GM18873 (cell line): ENCODE results near the gene ARL5C.
A peak's percentile ranks its signal among the peaks of the same experiment; 100 is the strongest.
"Not testable (repeated sequence)": the region's sequence is repeated elsewhere in the genome, so short reads cannot be mapped to it uniquely, and the experiment has no call there.

Experiments used
- ATAC-seq: cut with Tn5 transposase; IDR thresholded peaks from one replicate; pipeline ENCODE4 v1.9.1; 2021; ENCODE audit warnings: mild to moderate bottlenecking, moderate library complexity, moderate number of reproducible peaks; ENCODE audit not compliant: unreplicated experiment, low FRiP score

The ARL5C gene

DNA sequence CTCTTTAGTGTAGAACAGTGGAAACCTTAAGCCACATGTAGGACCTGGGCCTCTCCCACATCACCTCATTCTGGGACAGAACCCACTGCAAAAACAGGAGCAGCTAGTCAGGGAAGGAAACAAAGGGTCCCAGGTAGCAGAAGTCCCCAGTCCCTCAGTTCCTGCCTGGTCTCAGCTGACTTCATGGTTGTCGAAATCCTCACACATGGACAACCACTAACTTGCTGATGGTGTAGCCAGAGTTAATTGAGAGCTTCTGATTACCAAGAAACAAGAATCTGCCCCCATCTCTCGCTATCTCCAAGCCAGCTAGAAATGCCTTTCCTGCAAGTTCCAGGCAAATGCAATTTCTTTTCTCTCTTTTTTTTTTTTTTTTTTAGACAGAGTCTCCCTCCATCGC is 3.6 kb upstream of the ARL5C start:
- ATAC-seq: no peak

GRCh38 chr17:39169101-39169500 is 3.1 kb upstream of the ARL5C start:
- no peak for ATAC-seq

DNA sequence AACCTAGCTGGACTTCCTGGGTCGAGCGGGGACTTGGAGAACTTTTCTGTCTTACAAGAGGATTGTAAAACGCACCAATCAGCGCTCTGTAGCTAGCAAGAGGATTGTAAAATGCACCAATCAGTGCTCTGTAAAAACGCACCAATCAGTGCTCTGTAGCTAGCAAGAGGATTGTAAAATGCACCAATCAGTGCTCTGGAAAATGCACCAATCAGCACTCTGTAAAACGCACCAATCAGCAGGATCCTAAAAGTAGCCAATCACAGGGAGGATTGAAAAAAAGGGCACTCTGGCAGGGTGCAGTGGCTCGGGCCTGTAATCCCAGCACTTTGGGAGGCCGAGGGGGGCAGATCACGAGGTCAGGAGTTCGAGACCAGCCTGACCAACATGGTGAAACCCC is 2.5 kb upstream of the ARL5C start:
- not testable (repeated sequence) for ATAC-seq

DNA sequence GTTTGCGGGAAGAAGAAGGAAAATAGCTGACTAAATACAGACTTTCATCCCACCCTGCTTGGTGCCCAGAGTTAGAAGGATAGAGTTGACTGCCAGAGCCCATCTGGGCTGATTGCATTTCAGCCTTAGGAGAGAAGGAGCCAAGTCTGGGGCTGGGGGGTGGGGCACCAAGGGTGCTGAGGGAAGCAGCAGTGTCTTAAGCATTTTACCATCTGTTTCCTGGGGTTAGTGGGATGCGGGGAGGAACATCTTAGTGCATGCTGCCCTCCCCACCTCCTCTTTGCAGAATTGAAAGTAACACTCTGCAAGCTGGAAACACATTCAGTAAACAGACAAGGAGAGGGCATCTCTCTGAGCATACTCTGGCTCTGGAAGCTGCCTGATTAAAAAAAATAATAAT is 1.5 kb upstream of the ARL5C start:
- ATAC-seq: no peak

- no peak for ATAC-seq
These were observed 725 bp upstream of the ARL5C start for GRCh38 chr17:39166437-39167335.

GRCh38 chr17:39165178-39165840 is 652 bp downstream of the ARL5C start:
- no peak for ATAC-seq

DNA sequence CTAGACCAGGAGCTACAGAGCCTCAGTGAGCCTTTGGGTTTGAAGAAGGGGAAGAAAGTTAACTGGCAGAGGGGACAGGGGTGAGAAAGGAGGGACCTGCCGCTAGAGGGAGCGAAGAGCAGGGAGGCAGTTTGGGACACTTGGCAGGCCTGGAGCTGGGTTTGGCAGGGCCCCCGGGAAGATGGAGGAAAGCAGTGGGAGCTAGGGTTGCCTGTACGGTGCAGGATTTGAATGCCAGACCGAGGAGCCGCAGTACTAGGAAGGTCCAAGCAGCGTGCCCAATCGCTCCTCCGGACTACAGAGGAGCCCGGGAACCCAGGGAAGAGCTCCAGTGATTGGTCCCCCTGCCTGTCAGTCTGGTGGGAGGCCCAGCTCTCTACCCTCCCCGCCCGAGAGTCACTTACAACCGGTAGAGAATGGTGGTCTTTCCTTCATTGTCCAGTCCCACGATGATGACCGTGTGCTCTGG is 1.3 kb downstream of the ARL5C start:
- no peak for ATAC-seq

GRCh38 chr17:39161962-39162361 is 4.0 kb downstream of the ARL5C start:
- ATAC-seq: no peak

DNA sequence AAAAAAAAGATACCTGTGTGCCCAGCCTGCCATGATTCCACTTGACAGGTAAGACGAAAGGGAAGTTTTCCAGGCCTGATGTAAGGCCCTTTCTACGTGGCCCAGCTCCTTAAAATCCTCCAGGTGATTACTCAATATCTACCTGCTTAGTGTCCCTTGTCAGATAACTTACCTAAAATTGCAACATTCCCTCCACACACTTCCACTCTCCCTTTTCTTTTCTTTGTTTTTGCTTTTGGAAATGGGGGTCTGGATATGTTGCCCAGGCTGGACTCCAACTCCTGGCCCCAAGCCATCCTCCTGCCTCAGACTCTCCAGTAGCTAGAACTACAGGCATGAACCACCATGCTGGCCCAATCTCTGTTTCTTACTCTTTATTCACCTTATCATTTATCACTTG is 7.3 kb downstream of the ARL5C start:
- no peak for ATAC-seq

DNA sequence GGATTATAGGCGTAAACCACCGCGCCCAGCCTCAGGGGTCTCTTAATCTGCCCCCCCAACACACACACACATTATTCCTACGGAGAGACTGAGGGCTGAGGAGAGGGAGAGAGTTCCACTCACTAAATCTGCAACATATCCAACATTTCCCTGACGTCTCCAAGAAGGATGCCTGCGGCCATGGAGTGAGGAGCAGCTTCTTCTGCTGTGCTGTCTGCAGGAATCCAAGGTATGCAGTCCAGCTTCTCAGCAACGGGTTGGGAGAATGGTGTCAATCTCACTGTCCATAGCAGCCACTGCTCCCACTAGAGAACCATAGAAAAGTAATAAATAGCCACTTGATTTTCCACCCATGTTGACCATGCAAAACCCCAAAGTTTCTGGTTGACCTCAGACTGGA is 9.5 kb downstream of the ARL5C start:
- no peak for ATAC-seq

GRCh38 chr17:39155654-39156053 is 10.3 kb downstream of the ARL5C start:
- ATAC-seq: no peak

GRCh38 chr17:39153599-39154051 is 12.3 kb downstream of the ARL5C start:
- peak; percentile 43 for ATAC-seq

DNA sequence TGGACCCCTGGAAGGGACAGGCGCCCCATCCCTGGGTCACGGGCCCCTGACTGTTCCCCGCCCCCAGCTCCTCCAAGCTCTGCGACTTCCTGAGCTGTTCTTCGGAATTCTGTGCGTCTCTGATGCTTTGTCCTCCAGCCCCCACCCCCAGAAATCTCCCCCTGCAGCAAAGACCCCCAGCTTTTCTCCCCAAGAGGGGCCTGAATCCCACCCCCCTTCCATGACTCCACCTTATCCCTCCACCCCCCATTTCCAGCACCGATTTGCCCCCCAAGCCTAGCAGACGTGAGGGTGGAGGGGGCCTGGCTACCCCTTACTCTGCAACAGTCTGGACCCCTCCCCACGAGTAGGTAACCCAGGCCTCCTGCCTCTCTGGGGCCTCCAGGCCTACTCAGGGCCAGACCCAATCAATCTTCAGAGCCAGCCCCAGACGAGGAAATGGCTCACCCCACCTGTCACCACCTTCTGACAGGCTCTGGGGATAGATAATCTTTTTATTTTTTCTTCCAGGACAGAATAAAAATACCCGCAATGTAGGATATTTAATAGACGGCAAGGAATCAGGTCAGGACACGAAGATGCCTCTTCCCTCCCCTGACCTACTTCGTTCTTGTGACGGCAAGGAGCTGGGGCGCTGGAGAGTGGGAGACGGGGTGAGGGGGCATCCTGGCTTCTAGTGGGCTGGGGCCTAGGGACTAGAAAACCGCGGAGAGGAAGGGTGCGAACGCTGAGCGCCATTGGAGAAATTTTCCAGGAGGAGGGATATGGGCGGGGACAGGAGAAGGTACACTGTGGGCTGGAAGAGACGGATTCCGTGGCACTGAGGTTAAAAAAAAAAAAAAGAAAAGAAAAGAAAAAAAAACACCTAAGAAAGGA is 13.8 kb downstream of the ARL5C start:
- no peak for ATAC-seq

GRCh38 chr17:39151150-39151942 is 14.6 kb downstream of the ARL5C start, which contains the start of gene PLXDC1:
Gene PLXDC1 (minus strand): TSS chr17:39151637. CDS start chr17:39151437, 200 bp downstream.
- no peak for ATAC-seq

DNA sequence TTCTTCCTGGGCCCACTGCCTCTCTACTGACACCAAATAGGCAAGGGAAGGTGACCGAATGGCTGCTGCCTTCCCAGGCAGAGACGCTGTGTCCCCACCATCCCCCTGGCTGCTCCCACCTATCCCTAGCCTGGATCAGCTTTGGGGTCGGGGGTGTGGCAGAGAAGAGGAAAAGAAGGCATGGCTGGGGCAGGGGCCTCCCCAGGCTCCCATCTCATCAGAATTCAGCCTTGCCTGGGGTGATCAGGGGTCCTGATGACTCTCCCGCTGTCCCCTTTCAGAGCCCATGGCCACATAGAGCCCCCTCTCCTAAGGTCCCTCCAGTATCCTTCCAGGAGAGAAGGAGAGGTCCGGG is 15.2 kb downstream of the ARL5C start:
- ATAC-seq: no peak

GRCh38 chr17:39150104-39150634 is 15.8 kb downstream of the ARL5C start:
- no peak for ATAC-seq

- ATAC-seq: no peak
These were observed 18.5 kb downstream of the ARL5C start for GRCh38 chr17:39147221-39148185.

- no peak for ATAC-seq
These were observed 19.7 kb downstream of the ARL5C start for GRCh38 chr17:39146273-39146672.
